ENCODE results near the gene TRIM72.

- no peak for TF ChIP-seq EZH2 (IDR thresholded peaks at IDR 0.05; ENCODE audit: low read depth)
- no peak for TF ChIP-seq CTCF (conservative IDR thresholded peaks at IDR 0.05)
Measured at GRCh38 chr16:31177136-31177535, 36.8 kb upstream of the TRIM72 start.
